SHP77 treated with DMSO at 0.1 percent for 48 hours (cell line): ENCODE results near the gene ARCN1.

Experiments used
- DNase-seq: peaks from one replicate; lab custom pipeline; 2025; lab: John Stamatoyannopoulos, UW

The ARCN1 gene

DNA sequence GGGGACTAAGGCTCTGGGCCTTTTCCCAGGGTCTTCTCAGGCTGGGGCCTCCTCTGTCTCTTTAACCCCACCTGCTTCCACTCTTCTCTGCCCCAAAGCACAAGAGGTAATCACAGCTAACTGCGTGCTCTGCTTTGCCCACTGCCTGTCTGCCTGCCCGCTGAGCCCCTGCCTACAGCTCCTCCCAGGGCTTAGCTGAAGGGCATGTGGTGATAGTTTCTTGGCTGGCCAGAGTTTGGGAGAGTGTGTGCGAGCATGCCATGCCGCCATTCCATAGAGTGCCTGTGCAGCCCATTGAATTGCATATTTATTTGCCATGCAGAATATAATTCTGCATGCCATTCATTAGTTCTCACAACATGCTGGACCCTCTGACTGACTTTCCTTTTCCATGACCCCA, 67.7 kb downstream of the ARCN1 start:
- no peak for DNase-seq

DNA sequence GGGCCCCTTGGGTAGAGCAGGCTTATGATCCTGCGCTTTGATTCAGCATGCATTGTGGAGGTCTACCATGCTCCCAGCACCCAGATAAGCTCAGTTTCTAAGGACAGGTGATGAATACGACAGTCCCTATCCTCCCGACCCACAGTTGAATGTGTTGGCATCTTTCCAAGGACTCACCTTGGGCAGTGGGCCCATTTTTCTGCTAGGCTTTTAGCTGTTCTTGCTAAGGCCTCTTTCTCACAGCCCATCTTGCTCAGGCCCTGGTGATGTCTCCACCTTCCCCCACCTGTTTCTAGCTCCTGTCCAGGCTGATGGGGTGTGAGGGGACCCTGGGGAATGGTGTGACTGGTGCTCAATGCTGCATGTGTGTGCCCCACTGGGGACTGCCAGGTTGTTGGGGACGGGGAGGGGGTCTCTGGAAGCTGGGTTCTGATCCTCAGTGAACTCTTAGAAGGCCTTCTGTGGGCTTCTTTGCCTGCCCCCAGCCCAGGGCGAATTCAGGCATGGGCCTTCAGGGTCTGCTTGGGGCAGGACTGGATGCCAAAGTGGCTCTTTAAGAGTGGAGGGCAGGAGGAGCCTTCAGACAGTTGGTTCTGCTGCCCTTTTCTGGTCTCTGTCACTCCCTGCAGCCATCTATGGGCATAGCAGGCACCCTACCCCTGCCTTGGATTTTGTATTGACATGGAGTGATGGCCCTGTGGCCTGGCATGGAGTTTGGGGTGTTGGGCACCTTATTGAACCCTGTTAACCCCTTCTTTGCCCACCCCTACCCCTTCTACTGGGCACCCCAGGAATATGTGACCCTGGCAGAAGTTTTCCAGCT, 68.3 kb downstream of the ARCN1 start:
- DNase-seq = no peak

DNA sequence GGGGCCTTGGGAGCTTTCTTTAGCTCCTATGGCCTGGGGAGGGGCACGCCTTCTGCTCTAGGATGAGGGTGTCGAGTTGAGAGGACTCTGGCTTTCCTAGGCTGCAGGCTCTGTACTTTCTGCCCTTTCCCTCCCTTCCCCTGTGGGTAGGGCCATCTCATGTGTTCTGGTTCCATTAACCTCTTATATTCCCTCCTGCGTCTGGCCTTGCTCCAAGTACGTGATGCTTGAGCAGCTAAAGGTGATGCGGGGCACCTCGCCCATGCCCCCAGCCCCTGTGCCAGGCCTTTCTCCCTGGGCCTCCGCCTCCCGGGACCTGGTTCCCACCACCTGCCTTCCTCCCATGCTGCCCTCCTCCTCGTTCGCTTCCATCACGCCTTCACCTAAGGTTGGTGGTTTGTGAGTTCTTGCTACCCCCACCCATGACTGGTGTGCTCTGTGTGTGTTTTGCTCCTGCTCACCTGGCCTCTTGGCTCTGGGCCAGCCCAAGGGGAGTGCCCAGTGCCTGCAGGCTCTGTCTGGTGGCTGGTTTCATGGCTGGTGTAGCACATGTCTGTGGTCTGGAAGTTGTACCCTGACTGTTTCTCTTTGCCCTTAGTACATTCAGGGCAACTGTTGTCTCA, 69.3 kb downstream of the ARCN1 start:
- peak; percentile 64 for DNase-seq

DNA sequence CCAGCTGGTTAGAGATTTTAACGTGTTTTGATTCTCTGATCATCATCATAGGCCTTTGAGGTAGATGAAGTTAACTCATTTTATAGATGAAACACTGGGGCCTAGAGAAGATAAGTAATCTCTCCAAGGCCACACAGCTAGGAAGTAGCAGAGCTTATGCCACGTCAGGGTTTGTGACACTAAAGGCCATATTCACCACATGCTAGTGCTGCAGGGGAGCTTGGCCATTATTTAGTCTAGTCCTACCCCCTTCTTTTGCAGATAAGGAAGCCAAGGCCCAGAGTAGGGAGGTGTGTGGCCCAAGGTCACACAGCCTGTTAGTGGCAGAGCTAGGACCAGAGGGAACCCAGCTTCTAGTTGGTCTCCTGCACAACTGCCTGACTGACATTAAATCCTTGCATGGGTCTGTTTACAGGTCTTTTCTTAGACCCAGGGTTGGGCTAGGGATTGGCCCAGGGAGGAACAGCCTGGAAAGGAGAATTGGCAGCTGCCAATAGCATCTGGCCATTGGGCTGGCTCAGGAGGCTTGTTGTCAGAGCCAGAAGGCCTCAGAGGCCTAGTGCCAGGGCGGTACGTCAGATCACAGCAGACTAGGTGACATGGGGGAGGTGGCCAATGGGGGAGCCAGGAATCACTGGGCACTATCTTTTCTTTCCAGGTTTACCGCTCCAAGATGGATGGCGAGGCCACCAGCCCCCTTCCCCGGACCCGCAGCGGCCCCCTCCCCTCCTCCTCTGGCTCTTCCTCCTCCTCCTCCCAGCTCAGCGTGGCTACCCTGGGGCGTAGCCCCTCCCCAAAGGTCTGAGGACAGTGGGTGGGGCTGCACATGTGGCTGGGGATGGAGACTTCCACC, 71.2 kb downstream of the ARCN1 start:
- DNase-seq = no peak

DNA sequence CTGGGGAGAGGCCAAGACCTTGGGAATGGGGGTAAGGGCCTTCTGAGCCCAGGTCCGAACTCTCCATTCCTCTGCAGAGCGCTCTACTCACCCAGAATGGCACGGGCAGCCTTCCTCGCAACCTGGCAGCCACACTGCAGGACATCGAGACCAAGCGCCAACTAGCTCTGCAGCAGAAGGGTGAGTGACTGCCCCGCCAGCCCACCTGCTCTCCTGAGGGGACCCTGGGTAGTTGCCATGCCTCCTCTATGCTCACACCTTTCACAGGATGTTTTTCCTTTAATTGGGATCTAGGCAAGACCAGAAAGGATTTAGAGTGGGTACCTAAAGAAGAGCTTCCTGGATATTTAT, 71.8 kb downstream of the ARCN1 start:
- no peak for DNase-seq

DNA sequence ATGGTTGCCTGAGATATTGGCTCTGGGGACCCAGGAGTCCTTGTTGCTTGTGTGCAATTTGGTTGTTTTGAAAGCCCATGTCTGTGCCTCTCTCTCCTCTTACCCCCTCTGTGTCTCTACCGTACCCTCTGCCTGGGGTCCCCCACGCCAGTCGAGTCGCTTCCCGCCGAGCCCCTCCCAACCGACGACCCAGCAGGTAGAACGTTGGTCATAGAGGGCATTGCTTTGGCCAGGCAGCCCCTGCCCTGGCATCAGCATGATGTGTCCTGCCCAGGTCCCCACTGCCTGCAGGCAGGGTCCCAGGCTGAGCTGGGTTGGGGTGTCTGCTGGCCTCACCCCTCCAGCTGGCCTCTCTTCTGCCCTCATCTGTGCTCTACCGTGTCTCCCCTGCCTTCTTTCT, 72.3 kb downstream of the ARCN1 start:
- DNase-seq = no peak

DNA sequence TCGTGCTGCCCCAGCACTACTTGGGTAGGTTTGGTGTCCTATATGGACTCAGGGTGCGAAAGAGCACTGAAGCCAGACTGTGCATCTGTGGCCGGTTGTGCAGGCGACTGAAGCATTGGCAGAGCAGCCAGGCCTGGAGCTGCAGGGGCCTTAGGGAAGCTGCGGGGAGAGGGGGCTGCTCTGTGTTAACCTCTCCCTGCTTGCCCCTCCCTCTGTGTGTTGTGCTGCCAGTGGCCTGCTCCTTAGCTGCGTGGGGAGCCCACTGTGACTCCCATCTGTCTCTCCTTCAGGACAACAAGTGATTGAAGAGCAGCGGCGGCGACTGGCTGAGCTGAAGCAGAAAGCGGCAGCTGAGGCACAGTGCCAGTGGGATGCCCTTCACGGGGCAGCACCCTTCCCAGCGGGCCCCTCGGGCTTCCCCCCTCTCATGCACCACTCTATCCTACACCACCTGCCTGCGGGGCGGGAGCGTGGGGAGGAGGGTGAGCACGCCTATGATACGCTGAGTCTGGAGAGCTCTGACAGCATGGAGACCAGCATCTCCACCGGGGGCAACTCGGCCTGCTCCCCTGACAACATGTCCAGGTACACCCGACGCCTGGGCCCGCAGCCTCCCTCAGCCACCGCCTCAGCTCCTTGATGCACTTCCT, 73.0 kb downstream of the ARCN1 start:
- DNase-seq = no peak

DNA sequence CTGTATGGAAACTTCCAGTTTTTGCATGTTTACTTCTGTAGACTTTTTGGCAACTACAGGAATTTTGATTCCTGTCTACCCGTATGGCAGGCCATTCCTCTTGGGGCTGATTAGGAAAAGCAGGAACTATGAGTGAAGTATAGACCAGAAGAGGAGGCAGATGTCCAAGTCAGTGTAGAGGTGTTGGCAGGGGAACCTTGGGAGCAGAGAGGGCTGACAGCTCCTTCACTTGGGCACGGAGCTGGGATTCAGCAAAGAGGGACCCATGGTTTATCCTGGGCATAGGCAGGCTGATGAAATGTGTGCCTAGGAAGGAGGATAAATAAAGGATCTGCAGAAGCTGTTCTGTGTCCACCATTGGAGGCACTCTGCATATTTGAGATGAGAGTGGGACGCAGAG, 74.2 kb downstream of the ARCN1 start:
- no peak for DNase-seq

DNA sequence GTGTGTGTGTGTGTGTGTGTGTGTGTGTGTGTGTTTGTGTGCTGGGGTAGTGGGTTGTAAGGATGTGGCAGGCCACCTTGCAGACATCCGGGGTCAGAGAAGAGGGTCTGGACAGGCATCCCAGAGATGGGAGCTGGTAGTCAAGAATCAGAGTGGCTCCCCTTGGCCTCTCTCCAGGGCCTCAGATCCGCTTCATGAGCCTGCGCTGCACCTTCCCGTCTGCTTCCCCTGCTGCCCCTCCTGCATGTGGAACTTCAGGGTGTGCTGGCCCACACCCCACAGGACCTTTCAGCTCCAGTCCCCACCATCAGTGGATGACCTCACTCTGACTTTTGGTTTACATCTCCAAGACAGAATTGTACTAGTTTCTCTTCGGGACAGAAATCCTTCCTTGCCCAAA, 76.1 kb downstream of the ARCN1 start:
- no peak for DNase-seq

DNA sequence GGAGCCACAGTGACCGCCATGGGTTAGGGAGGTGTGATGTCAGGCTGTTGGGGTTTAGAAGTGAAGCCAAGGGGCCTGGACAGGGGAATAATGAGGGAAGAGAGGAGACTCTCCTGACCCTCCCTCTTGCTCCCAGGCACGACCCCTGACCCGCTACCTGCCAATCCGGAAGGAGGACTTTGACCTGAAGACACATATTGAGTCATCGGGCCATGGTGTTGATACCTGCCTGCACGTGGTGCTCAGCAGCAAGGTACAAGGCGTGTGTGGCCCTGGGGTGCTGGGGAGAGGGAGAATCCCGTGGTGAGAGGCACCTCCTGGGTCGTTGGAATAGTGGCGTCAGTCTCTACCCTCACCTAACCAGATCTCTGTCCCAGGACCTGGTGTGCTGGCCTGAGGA, 77.7 kb downstream of the ARCN1 start:
- DNase-seq = no peak

DNA sequence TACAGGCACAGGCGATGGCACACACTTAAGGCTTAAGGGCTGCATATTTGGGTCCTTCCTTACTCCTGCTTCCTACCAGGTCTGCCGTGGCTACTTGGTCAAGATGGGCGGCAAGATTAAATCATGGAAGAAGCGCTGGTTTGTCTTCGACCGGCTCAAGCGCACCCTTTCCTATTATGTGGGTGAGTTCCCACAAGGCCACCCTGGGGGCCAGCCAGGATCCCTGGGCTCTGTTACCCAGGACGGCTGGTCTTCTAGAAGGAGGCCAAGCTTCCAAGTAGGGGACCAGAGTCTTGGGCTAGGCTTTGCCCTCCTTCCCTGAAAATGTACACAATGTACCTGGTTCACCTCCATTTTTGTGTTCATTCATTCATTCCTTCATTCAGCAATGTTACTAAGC, 78.2 kb downstream of the ARCN1 start:
- no peak for DNase-seq

DNA sequence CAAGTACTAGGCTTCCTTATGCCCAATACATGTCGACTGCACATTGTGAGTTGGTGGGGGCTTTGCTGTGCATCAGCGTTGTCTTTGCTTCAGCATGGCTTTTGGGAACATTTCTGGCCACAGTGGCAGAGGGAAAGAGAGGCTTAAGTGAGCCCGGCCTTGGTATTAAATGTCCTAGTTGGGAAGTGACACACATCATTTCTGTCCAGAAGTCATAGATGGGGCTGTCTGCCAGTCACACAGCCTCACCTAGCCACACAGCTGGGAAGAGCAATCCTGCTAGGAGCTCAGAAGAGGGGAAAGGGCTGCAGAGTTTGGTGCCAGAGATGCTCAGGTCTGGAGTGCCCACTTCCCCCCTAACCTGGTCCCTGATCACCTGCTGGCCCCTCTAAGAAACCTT, 79.6 kb downstream of the ARCN1 start:
- no peak for DNase-seq
